OCI-M2 (cell line): ENCODE data around the gene CDKN2B.
"Not testable (repeated sequence)": the region's sequence is repeated elsewhere in the genome, so short reads cannot be mapped to it uniquely, and the experiment has no call there.

Source experiments
- DNase-seq: peaks from one replicate; lab custom pipeline; 2025; ENCODE audit not compliant: unreplicated experiment; lab: John Stamatoyannopoulos, UW

CDKN2B gene

DNA sequence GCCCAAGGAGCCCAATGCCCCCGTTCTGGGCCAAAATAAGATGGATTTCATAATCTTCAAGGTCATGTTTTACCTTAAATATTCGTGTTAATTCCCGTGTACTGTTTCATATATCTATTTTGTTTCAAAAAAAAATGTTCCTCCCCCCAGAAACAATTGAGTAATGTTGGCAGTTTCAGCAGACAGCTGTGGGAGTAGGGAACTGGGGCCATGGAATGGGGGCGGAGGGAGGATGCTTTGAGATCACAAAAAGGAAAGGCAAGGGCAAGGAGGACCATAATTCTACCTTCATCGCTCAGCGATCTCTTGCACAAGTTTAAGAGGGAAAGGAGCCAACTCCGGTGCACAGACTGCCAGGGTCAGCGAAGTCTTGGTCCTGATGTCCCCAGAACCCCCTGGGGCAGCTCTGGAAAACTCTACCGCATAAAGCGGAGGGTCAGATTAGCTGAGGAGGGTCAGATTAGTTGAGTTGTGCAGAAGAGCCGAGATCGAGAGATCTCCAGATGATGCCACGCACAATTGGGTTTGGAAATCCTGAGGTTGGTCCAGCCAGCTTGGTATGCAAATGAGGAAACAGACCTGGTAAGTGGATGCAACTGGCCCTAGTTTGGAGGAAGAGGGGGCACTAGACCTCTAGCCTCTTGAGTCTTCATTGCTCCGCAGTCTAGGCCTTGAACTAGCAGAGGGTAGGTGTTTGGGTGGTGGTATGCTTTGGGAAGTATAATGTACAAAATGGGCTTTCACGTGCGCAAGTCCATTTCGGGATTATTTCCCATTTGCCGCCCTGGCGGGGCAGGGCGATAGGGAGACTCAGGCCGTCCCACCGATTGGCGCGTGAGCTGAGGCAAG, 38.9 kb downstream of the CDKN2B start:
- DNase-seq: no peak

DNA sequence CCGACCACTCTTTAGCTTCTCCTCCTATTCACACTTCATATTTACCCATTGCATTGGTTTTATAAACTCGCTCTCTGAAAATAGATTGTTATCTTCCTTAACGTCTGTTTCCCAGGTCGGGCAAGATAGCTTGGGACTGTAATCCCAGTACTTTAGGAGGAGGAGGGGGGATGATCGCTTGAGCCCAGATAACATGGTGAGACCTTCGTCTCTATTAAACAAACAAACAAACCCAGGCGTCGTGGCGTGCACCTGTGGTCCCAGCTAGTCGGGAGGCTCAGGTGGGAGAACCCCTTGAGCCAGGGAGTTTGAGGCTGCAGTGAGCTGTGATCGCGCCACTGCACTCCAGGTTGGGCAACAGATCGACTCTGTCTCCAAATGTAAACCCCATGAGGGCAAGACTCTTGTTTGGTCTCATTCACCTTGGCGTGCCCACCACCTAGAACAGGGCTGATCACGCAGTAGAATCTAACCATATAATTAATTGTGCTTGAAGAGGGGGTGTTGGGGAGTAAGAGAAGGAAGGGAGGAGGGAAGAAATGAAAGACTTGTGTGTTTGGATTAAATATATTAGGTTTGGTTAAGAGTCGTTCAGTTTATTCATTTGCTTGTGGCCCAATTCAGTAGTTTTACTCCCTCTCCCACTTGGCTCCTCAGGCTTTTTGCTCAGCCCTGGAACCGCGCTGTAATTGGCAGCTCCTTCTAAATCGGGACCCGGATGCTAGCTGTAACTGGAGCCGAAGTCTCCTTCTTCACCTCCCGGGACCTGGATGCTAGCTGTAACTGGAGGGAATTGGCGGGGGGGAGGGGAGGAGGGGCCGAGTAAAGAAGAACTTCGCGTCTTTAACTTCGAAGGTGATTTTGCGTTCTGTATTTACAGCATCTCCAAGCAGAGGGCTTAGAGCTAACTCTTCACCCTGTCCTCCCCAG, 39.8 kb downstream of the CDKN2B start:
- no peak for DNase-seq

DNA sequence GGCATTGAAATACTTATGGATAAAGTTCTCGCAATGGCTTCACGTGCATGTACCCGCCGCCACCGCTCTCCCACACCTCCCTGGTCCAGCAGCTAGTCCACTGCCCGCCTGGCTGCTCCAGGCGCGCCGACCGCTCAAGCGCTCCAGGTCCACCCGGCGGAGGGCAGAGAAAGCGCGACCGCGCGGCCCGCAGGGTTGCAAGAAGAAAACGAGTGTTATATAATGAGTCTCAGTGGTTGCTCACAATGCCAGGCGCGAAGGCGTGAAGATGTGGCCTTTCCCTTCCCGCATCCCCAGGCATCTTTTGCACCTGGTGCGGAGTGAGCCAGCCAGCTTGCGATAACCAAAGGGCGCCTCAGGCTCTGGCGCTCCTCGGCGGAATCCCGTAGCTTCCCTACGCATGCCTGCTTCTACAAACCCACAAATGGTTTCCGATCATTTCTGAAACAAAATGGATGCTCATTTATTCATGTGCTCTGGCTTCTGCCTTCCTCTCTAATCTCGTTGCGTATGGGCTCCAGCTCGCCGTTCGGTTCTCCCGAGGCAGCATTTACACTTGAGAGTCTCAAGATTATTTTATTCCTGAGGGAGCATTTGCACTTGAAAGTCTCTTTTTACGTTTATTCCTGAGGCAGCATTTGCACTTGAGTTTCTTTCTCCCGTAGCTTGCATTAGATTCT, 40.6 kb downstream of the CDKN2B start:
- DNase-seq: no peak

DNA sequence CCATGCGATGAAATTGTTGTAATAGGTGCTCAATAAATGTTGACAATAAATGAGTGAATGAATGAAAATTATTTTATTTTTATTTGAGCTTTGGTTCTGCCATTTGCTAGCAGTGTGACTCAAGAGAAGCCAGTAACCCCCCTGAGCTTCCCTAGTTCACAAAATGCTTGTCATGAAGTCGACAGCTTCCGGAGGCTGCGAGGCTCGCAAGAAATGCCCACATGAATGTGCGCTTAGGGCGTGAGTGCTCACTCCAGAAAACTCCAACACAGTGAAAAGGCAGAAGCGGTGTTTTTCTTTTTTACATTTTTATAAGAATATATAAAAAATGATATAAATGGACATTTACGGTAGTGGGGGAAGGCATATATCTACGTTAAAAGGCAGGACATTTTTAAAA, 41.4 kb downstream of the CDKN2B start:
- no peak for DNase-seq

DNA sequence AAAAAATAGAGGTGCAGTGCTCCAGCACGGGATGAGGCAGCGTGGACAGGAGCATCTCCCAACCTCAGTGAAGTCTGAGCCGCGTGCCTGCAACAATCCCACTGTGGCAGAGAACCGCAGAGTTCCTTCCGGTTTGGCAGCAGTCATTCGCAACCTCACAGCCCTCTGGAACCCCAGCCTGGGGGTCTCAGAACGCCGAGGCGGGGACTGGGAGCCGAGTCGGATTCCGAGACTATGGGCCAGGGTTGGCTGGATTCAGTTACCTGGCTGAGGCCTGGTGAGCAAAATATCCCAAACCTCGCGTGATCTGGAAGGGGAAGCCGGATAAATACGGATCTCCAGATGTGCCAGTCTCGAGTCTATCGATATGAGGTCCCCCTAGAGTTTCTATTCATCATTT, 41.9 kb downstream of the CDKN2B start:
- no peak for DNase-seq

DNA sequence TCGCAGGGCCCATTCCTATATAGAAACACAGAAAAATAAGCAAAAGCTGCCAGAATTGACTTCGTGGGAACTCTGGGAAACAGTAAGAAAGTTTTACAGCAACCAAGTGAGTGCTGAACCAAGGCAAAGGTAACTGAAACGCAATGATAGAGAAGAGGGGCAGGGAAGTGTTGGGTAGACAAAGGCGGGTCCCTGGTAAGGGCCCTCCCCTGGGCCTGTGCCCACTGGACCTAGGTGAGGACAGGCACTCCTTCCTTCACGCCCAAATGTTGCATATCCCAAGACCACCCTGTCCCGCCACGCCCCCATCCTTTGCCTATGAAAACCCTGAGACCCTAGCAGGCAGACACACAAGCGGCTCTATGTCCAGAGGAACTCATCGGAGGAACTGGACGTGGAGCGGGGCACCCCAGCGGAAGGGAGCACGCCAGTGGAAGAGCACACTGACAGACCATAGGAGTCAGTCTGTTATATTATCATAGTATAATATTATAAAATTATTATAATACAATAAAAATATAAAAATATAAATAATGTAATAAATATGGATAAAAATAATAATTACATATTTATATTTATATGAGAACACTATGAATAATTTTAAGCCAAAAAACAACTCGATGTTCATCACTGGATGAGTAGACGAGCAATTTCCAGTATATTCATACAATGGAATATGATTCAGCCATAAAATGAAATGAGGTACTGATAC, 42.8 kb downstream of the CDKN2B start:
- DNase-seq: no peak

DNA sequence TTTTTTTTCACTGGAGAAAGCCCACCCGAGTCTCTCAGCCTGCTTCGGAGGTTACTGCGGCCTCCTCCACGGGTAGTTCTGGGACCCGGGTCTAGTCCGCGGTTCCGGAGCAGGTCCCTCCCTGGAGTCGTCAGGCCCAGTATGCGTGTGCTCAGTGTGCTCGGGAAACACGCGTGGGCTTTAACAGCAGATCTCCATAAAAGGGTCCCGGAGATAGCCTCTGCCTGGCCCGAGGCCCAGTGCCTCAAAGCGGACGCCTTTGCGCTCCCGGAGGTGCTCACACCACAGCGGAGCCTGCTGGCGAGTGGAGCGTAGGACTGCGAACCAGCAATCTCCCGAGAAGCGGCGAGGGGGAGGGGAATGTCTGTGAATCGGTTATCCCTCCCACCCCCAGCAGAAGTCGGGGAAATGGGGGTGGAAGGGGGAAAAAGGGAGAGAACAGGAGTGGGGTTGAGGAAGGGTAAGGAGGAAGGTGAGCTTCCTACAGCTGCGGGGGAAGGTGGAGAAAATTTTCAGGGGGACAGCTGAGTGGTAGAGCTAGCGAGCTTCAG, 43.6 kb downstream of the CDKN2B start:
- no peak for DNase-seq

DNA sequence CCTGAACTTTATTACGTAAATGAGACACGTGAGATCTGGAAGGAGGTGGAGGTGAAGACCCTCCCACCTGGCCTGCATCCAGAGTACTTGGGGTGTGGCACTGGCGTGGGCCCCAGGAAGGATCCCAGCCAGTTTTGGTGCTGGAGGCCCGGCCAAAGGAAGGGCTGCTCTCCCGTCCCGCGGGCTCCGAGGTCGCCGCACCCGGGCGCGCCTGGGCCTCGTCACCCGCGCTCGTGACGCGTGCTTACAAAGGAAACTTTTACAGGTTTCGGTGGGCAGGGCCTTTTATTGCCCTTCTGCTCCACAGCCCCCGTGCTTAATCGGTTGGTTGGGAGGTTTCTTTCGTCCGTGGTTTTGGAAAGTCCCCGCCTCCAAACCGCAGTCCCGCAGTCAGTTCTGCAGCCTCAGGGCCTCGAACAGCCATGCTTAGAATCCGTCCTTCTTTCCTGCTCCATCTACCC, 44.1 kb downstream of the CDKN2B start:
- DNase-seq: no peak

DNA sequence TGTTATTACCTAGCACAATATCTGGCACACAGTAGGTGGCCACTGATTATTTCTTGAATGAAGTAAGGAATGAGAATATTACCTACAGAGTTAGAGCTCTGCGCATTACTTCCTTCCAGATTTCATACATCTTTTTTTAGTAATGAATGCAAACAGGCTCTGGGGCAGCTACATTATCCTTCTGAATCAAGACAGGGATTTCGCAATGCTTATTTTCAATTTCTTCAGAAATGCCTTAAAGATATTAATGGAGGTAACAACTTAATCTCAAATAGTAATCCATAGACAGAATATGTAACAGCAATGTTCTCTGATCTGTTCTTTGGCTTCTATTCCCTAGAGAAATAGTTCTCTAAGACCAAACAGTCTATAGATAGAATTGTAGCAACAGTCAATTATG, 47.5 kb downstream of the CDKN2B start:
- no peak for DNase-seq

DNA sequence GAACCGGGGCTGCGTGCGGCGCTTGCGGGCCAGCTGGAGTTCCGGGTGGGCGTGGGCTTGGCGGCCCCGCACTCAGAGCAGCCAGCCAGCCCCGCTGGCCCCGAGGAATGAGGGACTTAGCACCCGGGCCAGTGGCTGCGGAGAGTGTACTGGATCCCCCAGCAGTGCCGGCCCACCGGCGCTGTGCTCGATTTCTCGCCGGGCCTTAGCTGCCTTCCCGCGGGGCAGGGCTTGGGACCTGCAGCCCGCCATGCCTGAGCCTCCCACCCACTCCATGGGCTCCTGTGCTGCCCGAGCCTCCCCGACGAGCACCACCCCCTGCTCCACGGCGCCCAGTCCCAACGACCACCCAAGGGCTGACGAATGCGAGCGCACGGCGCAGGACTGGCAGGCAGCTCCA, 49.8 kb downstream of the CDKN2B start:
- DNase-seq: not testable (repeated sequence)

DNA sequence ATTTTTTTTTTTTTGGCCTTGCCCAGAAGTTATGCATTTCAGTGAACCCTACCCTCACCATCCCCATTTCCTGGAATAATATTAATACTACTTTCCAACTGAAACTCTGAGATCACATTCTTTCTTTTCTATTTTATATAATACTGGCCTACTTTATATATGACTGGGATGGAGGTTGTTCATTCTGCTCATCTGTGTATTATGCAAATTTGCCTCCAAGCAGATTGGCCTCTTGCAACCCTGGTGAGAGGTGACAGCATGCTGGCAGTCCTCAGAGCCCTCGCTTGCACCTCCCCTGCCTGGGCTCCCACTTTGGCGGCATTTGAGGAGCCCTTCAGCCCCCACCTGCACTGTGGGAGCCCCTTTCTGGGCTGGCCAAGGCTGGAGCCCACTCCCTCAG, 50.3 kb downstream of the CDKN2B start:
- DNase-seq: no peak
